Measurements from ENCODE around the gene SORBS1. TPM values are rescaled to one million over a fixed set of nuclear protein-coding genes. Genes with fewer than 3 reads are reported as not detected.

The SORBS1 gene
- total RNA-seq: 0.07 and 0.09 TPM in 2 replicates

GRCh38 chr10:95561177-95561863 is at the start of gene SORBS1:
Gene SORBS1, minus strand, starts transcription at chr10:95561371. Its CDS starts 120,236 bp downstream, at chr10:95441135.

GRCh38 chr10:95290461-95291364 is 270.5 kb downstream of the SORBS1 start, which contains the start of gene PDLIM1:
Gene PDLIM1, minus strand, starts transcription at chr10:95291003. Its CDS starts 88 bp downstream, at chr10:95290915.

Other genes starting within 250 kb of the SORBS1 start
- 76.0 and 83.9 TPM in 2 replicates for gene ALDH18A1, start 95.3 kb upstream of the SORBS1 start, total RNA-seq
- gene TCTN3, start 132.6 kb upstream of the SORBS1 start, total RNA-seq: 26.9 and 34.4 TPM in 2 replicates
- gene ENTPD1, start 194.8 kb upstream of the SORBS1 start, total RNA-seq: not detected in 2 replicates

All from airway epithelial cell (primary cell).